CD4-positive, alpha-beta T cell treated with Interleukin-6 for 4 hours (primary cell): ENCODE measurements around the gene HECTD1.
"Not testable (repeated sequence)": the region's sequence is repeated elsewhere in the genome, so short reads cannot be mapped to it uniquely, and the experiment has no call there.

Experiments used
- DNase-seq: peaks from one replicate; pipeline ENCODE4 v3.0.0-alpha.2; 2020; ENCODE audit warnings: mixed read lengths

HECTD1 gene

GRCh38 chr14:31192544-31192943, 15.0 kb downstream of the HECTD1 start:
- not testable (repeated sequence) for DNase-seq

DNA sequence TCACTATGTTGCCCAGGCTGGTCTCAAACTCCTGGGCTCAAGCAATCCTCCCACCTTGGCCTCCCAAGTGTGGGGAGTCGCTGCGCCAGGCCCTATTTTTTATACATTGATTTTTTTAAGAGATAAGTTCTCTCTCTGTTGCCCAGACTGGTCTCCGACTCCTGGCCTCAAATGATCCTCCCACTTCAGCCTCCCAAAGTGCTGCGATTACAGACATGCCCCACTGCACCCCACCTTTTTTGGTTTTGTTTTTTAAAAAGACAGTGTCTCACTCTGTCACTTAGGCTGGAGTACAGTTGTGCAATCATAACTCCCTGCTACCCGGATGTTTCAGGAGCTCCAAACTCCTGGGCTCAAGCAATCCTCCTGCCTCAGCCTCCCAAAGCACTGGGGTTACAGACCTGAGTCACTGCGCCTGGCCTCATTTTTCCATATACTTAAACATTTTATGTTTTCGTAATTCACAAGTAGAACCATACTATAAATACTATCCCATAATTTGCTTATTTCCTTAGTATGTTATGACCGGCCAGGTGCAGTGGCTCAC, 16.8 kb downstream of the HECTD1 start:
- DNase-seq = no peak

DNA sequence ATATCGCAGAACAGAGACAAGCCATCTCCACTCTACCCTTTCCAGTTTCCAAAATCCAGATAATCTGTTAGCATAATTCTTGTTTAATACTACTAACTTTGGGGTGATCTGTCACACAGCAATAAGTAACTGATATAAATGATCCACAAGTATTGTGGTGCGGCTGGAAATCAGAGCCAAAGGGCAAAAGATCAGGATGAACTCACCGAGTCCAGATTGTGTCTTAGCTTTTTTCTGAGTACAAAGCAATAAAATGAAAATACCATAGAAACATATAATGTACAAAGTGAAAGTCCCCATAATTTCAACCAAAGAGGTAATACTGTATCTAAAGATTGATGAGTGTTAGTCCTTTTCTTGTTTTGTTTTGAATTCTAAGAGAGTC, 17.4 kb downstream of the HECTD1 start:
- no peak for DNase-seq

DNA sequence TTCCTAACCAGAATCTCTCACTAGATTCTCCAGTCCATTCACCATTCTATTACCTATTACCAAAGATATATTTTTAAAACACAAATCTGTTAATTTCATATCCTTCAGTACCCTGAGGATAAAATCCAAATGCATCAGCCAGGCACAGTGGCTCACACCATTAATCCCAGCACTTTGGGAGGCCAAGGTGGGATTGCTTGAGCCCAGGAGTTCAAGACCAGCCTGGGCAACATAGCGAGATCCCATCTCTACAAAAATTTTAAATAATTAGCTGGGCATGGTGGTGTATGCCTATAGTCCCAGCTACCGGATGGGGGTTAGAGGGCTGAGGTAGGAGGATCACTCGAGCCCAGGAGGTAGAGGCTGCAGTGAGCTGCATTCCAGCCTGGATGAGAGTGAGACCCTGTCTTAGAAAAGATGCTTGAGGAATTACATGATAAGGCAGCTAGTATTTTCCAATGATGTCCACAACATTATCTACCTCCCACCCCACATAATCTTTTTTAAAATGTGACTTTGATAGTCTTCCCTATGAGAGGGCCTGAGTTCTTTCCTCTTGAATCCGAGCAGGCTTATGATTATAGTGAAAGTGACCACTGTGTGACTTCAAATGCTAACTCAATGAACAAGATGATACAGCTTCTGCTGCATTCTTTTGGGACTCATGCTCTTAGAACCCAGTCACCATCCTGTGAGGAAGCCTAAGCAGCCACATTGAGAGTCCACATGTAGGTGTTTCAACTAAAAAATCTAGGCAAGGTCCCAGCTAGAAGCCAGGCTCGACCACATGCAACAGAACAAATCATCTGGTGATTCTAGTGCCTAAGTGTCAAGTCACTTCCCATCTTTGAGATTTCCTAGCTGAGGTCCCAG, 18.0 kb downstream of the HECTD1 start:
- no peak for DNase-seq

GRCh38 chr14:31188744-31189143, 18.8 kb downstream of the HECTD1 start:
- DNase-seq = no peak

DNA sequence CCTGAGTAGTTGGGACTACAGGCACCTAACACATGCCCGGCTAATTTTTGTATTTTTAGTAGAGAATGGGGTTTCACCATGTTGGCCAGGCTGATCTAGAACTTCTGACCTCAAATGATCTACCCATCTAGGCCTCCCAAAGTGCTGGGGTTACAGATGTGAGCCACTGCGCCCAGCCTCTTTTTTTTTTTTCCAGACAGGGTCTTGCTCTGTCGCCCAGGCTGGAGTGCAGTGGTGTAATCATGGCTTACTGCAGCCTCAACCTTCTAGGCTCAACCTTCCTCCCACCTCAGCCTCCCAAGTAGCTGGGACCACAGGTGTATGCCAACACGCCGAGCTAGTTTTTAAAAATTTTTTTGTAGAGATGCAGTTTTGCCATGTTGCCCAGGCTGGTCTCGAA, 25.6 kb downstream of the HECTD1 start:
- DNase-seq = not testable (repeated sequence)

- DNase-seq = no peak
Measured at GRCh38 chr14:31181271-31181670, 26.3 kb downstream of the HECTD1 start.

- DNase-seq = no peak
Measured at GRCh38 chr14:31180299-31181051, 27.1 kb downstream of the HECTD1 start.

- DNase-seq = no peak
Measured at GRCh38 chr14:31174433-31174832, 33.2 kb downstream of the HECTD1 start.

- DNase-seq = no peak
Measured at GRCh38 chr14:31173120-31173837, 34.3 kb downstream of the HECTD1 start.

DNA sequence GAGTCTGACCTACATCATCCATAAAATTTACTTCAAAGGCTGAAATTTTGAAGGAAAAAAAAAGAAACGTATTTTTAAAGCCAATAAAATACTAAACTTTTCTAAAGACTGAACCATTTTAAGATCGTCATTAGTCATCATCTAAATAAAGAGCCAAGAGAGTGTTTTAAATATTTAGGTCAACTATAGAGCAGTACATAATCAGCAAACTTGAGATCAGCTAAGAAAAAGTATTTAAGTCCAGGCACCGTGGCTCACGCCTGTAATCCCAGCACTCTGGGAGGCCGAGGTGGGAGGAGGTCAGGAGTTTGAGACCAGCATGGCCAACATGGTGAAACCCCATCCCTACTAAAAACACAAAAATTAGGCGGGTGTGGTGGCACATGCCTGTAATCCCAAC, 35.5 kb downstream of the HECTD1 start:
- DNase-seq = no peak

- DNase-seq = no peak
Measured at GRCh38 chr14:31170411-31170810, 37.2 kb downstream of the HECTD1 start.

DNA sequence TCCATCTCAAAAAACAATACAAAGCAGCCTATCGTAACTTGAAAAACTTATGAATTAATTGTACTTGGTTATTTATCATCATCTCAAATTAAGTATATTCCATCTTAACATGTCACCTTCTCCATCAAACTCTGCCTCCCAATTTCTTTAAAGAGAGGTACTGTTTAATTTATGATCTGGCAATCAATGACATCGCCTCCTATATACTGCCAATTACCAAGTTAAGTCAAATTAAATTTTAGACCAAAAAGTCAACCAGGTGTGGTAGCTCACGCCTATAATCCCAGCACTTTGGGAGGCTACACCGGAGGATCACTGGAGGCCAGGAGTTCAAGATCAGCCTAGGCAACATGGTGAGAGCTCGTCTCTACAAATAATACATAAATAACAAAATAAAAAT, 37.7 kb downstream of the HECTD1 start:
- no peak for DNase-seq

GRCh38 chr14:31167032-31167431, 40.6 kb downstream of the HECTD1 start:
- no peak for DNase-seq

- no peak for DNase-seq
Measured at GRCh38 chr14:31166271-31166561, 41.4 kb downstream of the HECTD1 start.

DNA sequence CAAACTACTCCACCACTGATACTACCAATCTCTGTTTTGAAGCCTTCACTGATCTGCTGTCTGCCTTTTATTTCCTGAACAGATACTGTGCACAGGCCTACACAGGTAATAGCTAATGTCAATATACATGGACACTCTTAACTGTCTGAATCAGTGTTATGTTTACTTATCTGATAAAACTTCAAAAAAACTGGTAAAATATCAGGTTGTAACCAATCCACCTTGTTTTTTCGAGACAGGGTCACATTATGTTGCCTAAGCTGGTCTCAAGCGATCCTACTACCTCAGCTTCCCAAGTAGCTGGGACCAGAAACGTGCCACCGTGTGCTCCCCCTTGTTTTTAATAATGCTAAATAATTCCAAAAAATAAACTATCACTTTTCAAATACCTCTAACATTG, 43.5 kb downstream of the HECTD1 start:
- no peak for DNase-seq

DNA sequence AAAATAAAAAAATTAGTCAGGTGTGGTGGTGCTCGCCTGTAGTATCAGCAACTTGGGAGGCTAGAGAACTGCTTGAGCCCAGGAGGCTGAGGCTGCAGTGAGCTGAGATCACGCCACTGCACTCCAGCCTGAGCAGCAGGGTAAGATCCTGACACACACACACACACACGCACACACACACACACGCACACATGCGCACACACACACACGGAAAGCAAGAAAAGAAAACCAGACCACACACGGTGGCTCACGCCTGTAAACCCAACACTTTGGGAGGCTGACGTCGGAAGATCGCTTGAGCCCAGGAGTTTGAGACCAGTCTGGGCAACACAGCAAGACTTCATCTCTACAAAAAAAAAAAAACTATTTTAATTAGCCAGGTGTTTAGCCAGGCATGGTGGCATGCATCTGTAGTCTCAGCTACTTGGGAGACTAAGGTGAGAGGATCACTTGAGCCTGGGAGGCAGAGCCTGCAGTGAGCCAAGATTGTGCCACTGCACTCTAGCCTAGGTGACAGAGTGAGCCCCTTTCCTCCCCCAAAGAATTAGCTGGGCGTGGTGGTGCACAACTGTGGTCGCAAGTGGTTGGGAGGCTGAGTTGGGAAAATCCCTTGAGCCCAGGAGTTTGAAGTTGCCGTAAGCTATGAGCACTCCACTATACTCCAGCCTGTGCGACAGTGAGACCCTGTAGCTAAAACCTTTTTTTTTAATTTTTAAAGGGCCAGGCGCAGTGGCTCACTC, 44.5 kb downstream of the HECTD1 start:
- DNase-seq = no peak

DNA sequence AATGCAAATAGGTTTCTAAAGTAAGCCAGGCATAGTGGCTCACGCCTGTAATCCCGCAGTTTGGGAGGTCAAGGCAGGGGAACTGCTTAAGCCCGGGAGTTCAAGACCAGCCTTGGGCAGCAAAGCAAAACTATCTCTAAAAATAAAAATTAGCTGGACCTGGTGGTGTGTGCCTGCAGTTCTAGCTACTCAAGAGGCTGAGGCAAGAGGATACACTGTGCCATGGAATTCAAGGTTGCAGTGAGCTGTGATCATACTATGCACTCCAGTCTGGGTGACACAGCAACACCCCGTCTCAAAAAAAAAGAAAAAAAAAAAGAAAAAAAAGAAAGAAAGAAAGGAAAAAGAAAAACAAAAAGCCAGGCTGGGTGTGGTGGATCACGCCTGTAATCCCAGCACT, 46.3 kb downstream of the HECTD1 start:
- DNase-seq = no peak

GRCh38 chr14:31159682-31160296, 47.8 kb downstream of the HECTD1 start:
- no peak for DNase-seq

- DNase-seq = no peak
Measured at GRCh38 chr14:31154956-31155355, 52.6 kb downstream of the HECTD1 start.

DNA sequence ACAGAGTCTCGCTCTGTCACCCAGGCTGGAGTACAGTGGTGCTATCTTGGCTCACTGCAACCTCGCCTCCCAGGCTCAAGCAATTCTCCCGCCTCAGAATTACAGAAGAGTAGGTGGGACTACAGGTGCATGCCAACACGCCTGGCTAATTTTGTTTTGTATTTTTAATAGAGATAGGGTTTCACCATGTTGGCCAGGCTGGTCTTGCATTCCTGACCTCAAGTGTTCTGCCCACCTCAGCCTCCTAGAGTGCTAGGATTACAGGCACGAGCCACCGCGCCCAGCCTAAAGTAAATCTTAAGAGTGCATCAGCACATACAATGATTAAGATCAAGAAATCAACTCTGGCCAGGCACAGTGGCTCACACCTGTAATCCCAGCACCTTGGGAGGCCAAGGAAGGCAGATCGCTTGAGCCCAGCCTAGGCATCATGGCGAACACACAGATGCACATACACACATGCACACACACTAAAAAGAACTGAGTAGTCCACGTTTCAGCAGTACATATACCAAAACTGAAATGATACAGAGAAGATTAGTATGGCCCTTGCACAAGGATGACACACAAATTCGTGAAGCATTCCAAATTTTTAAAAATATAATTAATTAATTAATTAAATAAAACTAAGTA, 65.0 kb downstream of the HECTD1 start:
- no peak for DNase-seq
